GM12875 (cell line): Measurements from ENCODE around the gene MORN1.

Source experiments
- H3K4me3 ChIP-seq: one replicate; pipeline ENCODE4 v1.5.1; 2011; ENCODE audit warnings: low read depth, low read length, control low read depth
- TF ChIP-seq, protein P1 (sequence below): IDR thresholded peaks from 2 replicates; pipeline ENCODE4 v1.5.1; 2011; ENCODE audit warnings: low read depth, mild to moderate bottlenecking, control low read depth, inconsistent platforms, low read length, moderate library complexity, borderline replicate concordance; ENCODE audit not compliant: insufficient read depth

The MORN1 gene

GRCh38 chr1:2382621-2383361 lies 8.6 kb downstream of the MORN1 start:
- no peak overlapping the region for H3K4me3 ChIP-seq
- TF ChIP-seq, protein P1, sequence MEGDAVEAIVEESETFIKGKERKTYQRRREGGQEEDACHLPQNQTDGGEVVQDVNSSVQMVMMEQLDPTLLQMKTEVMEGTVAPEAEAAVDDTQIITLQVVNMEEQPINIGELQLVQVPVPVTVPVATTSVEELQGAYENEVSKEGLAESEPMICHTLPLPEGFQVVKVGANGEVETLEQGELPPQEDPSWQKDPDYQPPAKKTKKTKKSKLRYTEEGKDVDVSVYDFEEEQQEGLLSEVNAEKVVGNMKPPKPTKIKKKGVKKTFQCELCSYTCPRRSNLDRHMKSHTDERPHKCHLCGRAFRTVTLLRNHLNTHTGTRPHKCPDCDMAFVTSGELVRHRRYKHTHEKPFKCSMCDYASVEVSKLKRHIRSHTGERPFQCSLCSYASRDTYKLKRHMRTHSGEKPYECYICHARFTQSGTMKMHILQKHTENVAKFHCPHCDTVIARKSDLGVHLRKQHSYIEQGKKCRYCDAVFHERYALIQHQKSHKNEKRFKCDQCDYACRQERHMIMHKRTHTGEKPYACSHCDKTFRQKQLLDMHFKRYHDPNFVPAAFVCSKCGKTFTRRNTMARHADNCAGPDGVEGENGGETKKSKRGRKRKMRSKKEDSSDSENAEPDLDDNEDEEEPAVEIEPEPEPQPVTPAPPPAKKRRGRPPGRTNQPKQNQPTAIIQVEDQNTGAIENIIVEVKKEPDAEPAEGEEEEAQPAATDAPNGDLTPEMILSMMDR, result peak; percentile 47; the same call in 1 of the 2 replicates

DNA sequence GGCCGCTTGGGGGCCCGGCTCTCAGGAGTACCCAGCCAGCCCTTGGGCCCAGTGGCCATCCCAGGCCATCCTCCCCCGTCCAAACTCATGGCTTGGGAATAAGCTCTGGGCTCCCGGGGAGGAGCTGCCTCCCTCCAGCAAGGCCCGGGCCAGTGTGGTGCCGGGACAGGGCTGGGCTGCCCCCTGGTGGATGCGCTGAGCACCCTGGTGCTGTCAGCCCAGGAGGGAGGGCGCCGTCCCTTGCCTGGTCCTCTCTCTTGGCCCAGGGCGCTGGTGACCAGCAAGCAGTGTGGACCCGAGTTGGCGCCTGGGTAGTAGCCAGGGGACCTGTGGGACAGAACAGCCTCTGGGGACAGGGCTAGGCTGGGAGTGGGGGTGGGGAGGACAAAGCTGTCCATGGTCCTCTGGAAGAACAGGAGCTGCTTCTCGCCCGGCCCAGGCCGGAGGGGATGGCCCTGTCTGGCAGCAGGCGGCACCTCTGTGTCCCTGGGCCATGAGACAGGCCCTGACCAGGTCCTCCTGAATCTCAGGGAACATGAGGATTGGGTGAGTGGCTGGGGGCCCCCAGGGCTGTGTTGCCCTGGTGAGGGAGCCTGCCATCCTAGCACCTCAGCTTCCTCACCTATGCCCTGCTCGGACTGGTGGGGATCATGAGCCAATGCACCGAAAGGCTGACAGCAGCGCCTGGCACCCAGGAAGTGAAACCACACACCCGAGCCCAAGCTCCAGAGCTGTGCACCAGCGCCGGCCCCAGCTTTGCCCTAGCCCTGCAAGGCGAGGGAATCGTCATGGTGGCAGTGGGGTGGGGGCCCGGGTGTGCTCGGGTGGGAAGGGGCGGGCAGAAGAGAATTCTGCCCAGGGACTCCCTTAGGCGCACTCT lies 9.4 kb downstream of the MORN1 start:
- TF ChIP-seq, protein P1, result peak; percentile 97
- H3K4me3 ChIP-seq, result no peak overlapping the region

- H3K4me3 ChIP-seq, result no peak overlapping the region
- TF ChIP-seq, protein P1, result no peak
Measured at GRCh38 chr1:2380816-2381591, 10.3 kb downstream of the MORN1 start.

DNA sequence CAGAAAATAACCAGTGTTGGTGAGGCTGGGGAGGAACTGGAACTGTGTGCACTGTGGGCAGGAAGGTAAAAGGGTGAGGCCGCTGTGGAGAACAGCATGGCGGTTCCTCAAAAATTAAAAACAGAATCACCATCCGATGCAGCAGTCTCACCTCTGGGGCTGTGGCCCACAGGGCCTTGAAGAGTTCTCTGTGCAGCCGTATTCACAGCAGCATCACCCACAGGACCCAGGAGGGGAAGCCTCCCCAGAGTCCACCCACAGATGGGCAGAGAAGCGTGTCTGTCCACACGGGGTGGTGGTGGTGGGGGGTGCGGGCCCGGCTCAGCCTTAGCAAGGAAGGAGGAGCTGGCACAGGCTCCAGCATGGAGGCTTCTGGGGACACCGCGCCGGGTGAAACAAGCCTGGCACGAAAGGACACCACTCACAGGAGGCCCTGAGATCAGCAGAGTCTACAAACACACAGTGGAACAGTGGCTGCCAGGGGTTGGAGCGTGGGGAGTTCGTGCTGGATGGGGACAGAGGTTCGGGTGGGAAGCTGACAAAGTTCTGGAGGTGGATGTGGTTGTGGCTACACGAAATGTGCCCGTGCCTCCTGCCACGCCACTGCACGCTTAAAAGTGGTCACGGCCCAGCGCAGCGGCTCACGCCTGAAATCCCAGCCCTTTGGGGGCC lies 11.5 kb downstream of the MORN1 start:
- TF ChIP-seq, protein P1, result no peak
- H3K4me3 ChIP-seq, result no peak overlapping the region

DNA sequence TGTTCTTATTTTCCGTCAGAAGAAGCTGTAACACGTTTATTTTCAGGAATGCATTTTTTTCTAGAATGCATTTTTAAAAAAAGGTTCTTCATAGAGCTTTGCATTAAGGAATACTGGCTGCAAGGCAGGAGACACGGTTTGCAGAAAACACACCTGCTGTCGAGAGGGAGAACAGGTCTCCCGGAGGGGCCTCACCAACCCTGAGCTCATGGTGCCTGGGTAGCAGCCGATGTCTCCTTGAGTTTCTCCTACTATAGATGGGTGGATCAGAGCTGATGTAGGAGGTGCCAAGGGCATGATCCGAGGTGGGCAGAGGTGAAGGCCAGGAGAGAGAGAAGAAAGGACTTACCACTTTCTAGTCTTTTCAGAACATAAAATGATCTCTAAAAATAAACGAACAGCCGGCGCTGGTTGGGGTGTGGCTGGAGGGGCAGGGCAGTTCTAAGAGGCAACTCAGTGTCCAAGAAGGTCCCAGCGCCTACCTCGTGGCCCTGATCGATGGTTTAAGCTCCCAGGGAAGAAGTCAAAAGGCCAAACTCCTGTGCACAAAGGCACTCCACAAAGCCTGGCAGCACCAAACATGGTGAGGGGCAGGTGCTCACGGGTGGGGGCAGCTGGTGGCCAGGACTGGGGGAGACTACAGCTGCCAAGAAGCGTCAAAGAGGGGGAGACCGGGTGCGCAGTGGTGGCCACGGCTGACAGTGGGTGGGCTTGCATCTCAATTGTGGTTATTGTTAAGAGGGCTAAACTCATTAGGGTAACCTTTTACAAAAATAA lies 12.2 kb downstream of the MORN1 start:
- TF ChIP-seq, protein P1, result no peak
- H3K4me3 ChIP-seq, result no peak overlapping the region

DNA sequence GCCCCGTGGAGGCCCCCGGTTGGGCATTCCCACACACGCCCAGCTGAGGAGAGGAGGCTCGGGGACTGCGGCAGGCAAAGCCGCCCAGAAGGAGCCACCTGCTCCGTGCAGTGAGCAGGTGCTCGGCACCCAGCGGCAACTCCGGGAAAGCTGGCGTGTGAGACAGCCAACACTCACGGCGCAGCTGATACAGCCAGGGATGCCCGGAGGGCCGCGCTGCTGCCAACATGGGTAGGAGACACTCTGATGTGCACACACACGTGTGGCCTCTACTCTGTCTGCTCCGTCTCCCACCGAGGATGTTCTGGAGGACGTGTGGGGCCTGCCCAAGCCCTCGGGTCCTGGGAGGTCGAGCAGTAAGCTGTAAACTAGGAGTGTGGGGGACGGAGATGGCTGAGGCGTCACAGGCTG lies 12.9 kb downstream of the MORN1 start:
- TF ChIP-seq, protein P1, result no peak

More for the DNA sequence above, 12.9 kb downstream of the MORN1 start:
- H3K4me3 ChIP-seq, result no peak overlapping the region
